H9 (cell line): Measurements from ENCODE around the gene TCFL5. TPM values are rescaled to one million over a fixed set of nuclear protein-coding genes. Genes with fewer than 3 reads are reported as not detected.

Source experiments
- DNase-seq: peaks from one replicate; pipeline ENCODE4 v3.0.0-alpha.2; 2017
- H2AFZ ChIP-seq: one replicate; pipeline ENCODE4 v1.6.1; 2013; ENCODE audit warnings: mild to moderate bottlenecking, low read length, control low read depth, moderate library complexity
- H2AK5ac ChIP-seq: 2 replicates; pipeline ENCODE4 v1.6.1; 2013; ENCODE audit warnings: low read length, control low read depth, mixed read lengths; ENCODE audit not compliant: insufficient read length
- H2BK120ac ChIP-seq: one replicate; pipeline ENCODE4 v1.6.1; 2013; ENCODE audit warnings: low read depth, mild to moderate bottlenecking, low read length, control low read depth, inconsistent platforms; ENCODE audit not compliant: poor library complexity, severe bottlenecking
- H2BK12ac ChIP-seq: 2 replicates; pipeline ENCODE4 v1.6.1; 2013; ENCODE audit warnings: low read length, control low read depth, mixed read lengths, low read depth; ENCODE audit not compliant: insufficient read length
- H2BK15ac ChIP-seq: 2 replicates; pipeline ENCODE4 v1.6.1; 2013; ENCODE audit warnings: low read depth, low read length, control low read depth
- H2BK20ac ChIP-seq: one replicate; pipeline ENCODE4 v1.6.1; 2013; ENCODE audit warnings: low read depth, mild to moderate bottlenecking, low read length, control low read depth, inconsistent platforms; ENCODE audit not compliant: poor library complexity, severe bottlenecking
- H2BK5ac ChIP-seq: 2 replicates; pipeline ENCODE4 v1.6.1; 2013; ENCODE audit warnings: low read length, control low read depth, mixed read lengths; ENCODE audit not compliant: insufficient read length
- H3K14ac ChIP-seq: 2 replicates; pipeline ENCODE4 v1.6.1; 2013; ENCODE audit warnings: low read length, control low read depth; ENCODE audit not compliant: insufficient read depth
- H3K18ac ChIP-seq: 2 replicates; pipeline ENCODE4 v1.6.1; 2013; ENCODE audit warnings: low read depth, mild to moderate bottlenecking, mixed read lengths, low read length, control low read depth; ENCODE audit not compliant: insufficient read length
- H3K23ac ChIP-seq: 2 replicates; pipeline ENCODE4 v1.6.1; 2013; ENCODE audit warnings: low read length, control low read depth, mixed read lengths, low read depth; ENCODE audit not compliant: insufficient read length
- H3K23me2 ChIP-seq: 2 replicates; pipeline ENCODE4 v1.6.1; 2013; ENCODE audit warnings: low read depth, mild to moderate bottlenecking, mixed read lengths, low read length, control low read depth; ENCODE audit not compliant: insufficient read length, poor library complexity, severe bottlenecking
- H3K27ac ChIP-seq: 2 replicates; pipeline ENCODE4 v1.5.1; 2013; ENCODE audit warnings: low read length, control low read depth, mixed read lengths, low read depth; ENCODE audit not compliant: insufficient read length
- H3K27me3 ChIP-seq: 2 replicates; pipeline ENCODE4 v1.6.1; 2013; ENCODE audit warnings: low read length, control low read depth, inconsistent platforms; ENCODE audit not compliant: insufficient read depth
- H3K4ac ChIP-seq: 2 replicates; pipeline ENCODE4 v1.6.1; 2013; ENCODE audit warnings: low read depth, mild to moderate bottlenecking, control low read depth, inconsistent platforms, low read length, moderate library complexity
- H3K4me1 ChIP-seq: 2 replicates; pipeline ENCODE4 v1.6.1; 2013; ENCODE audit warnings: low read length, control low read depth, inconsistent platforms; ENCODE audit not compliant: insufficient read depth
- H3K4me2 ChIP-seq: 2 replicates; pipeline ENCODE4 v1.6.1; 2013; ENCODE audit warnings: low read length, control low read depth, mixed read lengths; ENCODE audit not compliant: insufficient read length, insufficient read depth
- H3K56ac ChIP-seq: 2 replicates; pipeline ENCODE4 v1.6.1; 2013; ENCODE audit warnings: low read depth, mild to moderate bottlenecking, mixed read lengths, low read length, control low read depth; ENCODE audit not compliant: insufficient read length
- H3K79me1 ChIP-seq: 2 replicates; pipeline ENCODE4 v1.6.1; 2013; ENCODE audit warnings: low read depth, mild to moderate bottlenecking, moderate library complexity, low read length, control low read depth, inconsistent platforms; ENCODE audit not compliant: insufficient read depth, poor library complexity, severe bottlenecking
- H3K79me2 ChIP-seq: 2 replicates; pipeline ENCODE4 v1.6.1; 2013; ENCODE audit warnings: low read length, control low read depth, inconsistent platforms; ENCODE audit not compliant: insufficient read depth
- H3K9ac ChIP-seq: 2 replicates; pipeline ENCODE4 v1.6.1; 2013; ENCODE audit warnings: low read length, control low read depth, mixed read lengths; ENCODE audit not compliant: insufficient read length; ENCODE audit errors: extremely low read depth
- H3K9me3 ChIP-seq: one replicate; pipeline ENCODE4 v1.6.1; 2013; ENCODE audit warnings: low read depth, low read length, inconsistent platforms; ENCODE audit not compliant: control insufficient read depth
- H3T11ph ChIP-seq: one replicate; pipeline ENCODE4 v1.6.1; 2013; ENCODE audit warnings: mild to moderate bottlenecking, low read length, control low read depth, inconsistent platforms
- H4K20me1 ChIP-seq: one replicate; pipeline ENCODE4 v1.6.1; 2013; ENCODE audit not compliant: control insufficient read depth, insufficient read length, insufficient read depth
- H4K5ac ChIP-seq: 2 replicates; pipeline ENCODE4 v1.6.1; 2013; ENCODE audit warnings: low read depth, mild to moderate bottlenecking, mixed read lengths, low read length, control low read depth; ENCODE audit not compliant: insufficient read length
- H4K8ac ChIP-seq: replicated peaks from 2 replicates; pipeline ENCODE4 v1.6.1; 2013; ENCODE audit warnings: low read length, control low read depth, mixed read lengths, low read depth; ENCODE audit not compliant: insufficient read length
- H4K91ac ChIP-seq: 2 replicates; pipeline ENCODE4 v1.6.1; 2013; ENCODE audit warnings: low read depth, mild to moderate bottlenecking, moderate library complexity, mixed read lengths, low read length, control low read depth; ENCODE audit not compliant: insufficient read length
- H3K27ac Mint-ChIP-seq, 3 experiments: 2 replicates in 2 of 3; 3 replicates in 1 of 3; pipeline ENCODE4 v1.8.0; 2020 to 2021; ENCODE audit warnings: mixed read lengths in 3 of 3, mild to moderate bottlenecking in 1 of 3, moderate library complexity in 1 of 3
- H3K27me3 Mint-ChIP-seq: 2 replicates; pipeline ENCODE4 v1.8.0; 2021; ENCODE audit warnings: low read depth, mild to moderate bottlenecking, moderate library complexity, mixed read lengths
- H3K36me3 Mint-ChIP-seq, 3 experiments: 2 replicates in 2 of 3; 3 replicates in 1 of 3; pipeline ENCODE4 v1.8.0; 2020 to 2021; ENCODE audit warnings: low read depth in 3 of 3, mixed read lengths in 3 of 3; ENCODE audit not compliant: insufficient read depth in 1 of 3
- H3K4me1 Mint-ChIP-seq, 2 experiments: 2 replicates each; pipeline ENCODE4 v1.8.0; 2020; ENCODE audit warnings: mixed read lengths in 2 of 2
- H3K4me3 Mint-ChIP-seq, 2 experiments: 2 replicates in 1 of 2; 3 replicates in 1 of 2; pipeline ENCODE4 v1.8.0; 2020 to 2021; ENCODE audit warnings: mild to moderate bottlenecking in 2 of 2, mixed read lengths in 2 of 2, moderate library complexity in 1 of 2
- H3K9me3 Mint-ChIP-seq, 2 experiments: 2 replicates in 1 of 2; 3 replicates in 1 of 2; pipeline ENCODE4 v1.8.0; 2020; ENCODE audit warnings: mild to moderate bottlenecking in 2 of 2, mixed read lengths in 2 of 2, moderate library complexity in 1 of 2
- CTCF ChIP-seq: fragments of 200-600 bp; sonication (generic); conservative IDR thresholded peaks from 3 replicates; pipeline ENCODE4 v1.8.0; 2021; ENCODE audit warnings: antibody characterized with exemption, mild to moderate bottlenecking
- WGBS: extraction: QIAGEN DNeasy Blood & Tissue Kit; methylation state at CpG from one replicate; pipeline ENCODE4 v1.1.7; 2013; ENCODE audit warnings: missing lambda C conversion rate, low lambda C conversion rate, mixed read lengths; ENCODE audit not compliant: insufficient read length; ENCODE audit errors: extremely low coverage; 5-methylcytosine and 5-hydroxymethylcytosine counted together
- total RNA-seq: library from RNA; stranded (reverse); gene quantifications from 2 replicates; pipeline ENCODE4 v1.2.1, GENCODE V29; 2021

The TCFL5 gene
- total RNA-seq, 1 experiment from 2014 or later: 16.4 TPM

- Histone ChIP-seq H2BK20ac (no peak overlapping the region), H3K27me3 (no peaks in the 10 kb centered on the region), H3K56ac (no peak overlapping the region), H2BK15ac (no peak overlapping the region), H3K4me1 (no peaks in the 10 kb centered on the region; the same call in 1 of the 2 replicates), H3T11ph (no peak overlapping the region), H3K27ac (no peak overlapping the region), H2AK5ac (no peak overlapping the region), H3K18ac (no peak overlapping the region), H3K23me2 (no peaks in the 10 kb centered on the region), H4K91ac (no peak overlapping the region), H3K79me2 (no peaks in the 10 kb centered on the region), H4K8ac (no peak overlapping the region), H4K5ac (no peak overlapping the region), H3K23ac (no peak overlapping the region), H3K14ac (no peak overlapping the region), H2BK12ac (no peak overlapping the region), H2AFZ (no peak overlapping the region), H2BK120ac (no peak overlapping the region), H3K9ac (no peak overlapping the region), H3K79me1 (no peaks in the 10 kb centered on the region), H2BK5ac (no peak overlapping the region), H4K20me1 (no peaks in the 10 kb centered on the region), H3K9me3 (no peaks in the 10 kb centered on the region), H3K4me2 (no peak overlapping the region), H3K4ac (no peak overlapping the region)
- no peak for TF ChIP-seq CTCF
- peak overlapping the region in 2 of 3 experiments; percentile 7 to 82; a peak in 3 of 7 replicates for H3K27ac Mint-ChIP-seq
- H3K27me3 Mint-ChIP-seq: no peaks in the 10 kb centered on the region
- no peak overlapping the region for H3K4me3 Mint-ChIP-seq
- no CpG with 5 or more reads among the region's 11 CpGs for WGBS
- H3K9me3 Mint-ChIP-seq: no peaks in the 10 kb centered on the region; a peak in 1 of 5 replicates
- DNase-seq: no peak
- peaks cover 32 to 37% of the 10 kb centered on the region in 2 experiments for H3K4me1 Mint-ChIP-seq
- H3K36me3 Mint-ChIP-seq: peaks cover 27 to 56% (median 28%) of the 10 kb centered on the region in 3 experiments; a peak in 6 of 7 replicates
Measured at GRCh38 chr20:62897666-62898065, 36.0 kb upstream of the TCFL5 start.
